ENCODE results near the gene KCNN3. TPM values are rescaled to one million over a fixed set of nuclear protein-coding genes. Genes with fewer than 3 reads are reported as not detected.

KCNN3 gene
- total RNA-seq, 5 donors from 2014 or later (not counting 1 experiment from before 2014, with no cell fraction given): 0.03 to 0.23 (median 0.18) TPM

- CTCF ChIA-PET: no interaction called here
- Mint-ChIP-seq H3K27ac (no peak overlapping the region), H3K27me3 (peaks cover 0 to 5% of the 10 kb centered on the region in 2 donors), H3K36me3 (no peaks in the 10 kb centered on the region), H3K9me3 (no peaks in the 10 kb centered on the region), H3K4me3 (no peak overlapping the region), H3K4me1 (peaks cover 0 to 7% (median 3%) of the 10 kb centered on the region in 3 donors)
- Histone ChIP-seq H3K27me3 (replicated peaks in 1 of 2; ENCODE audit: control insufficient read depth in 2 of 2, extremely low read depth in 1 of 2, insufficient read depth in 2 of 2, low read length in 1 of 2) (peaks cover 0 to 5% of the 10 kb centered on the region in 2 experiments), H3K36me3 (ENCODE audit: control insufficient read depth in 2 of 2, extremely low read depth in 1 of 2, insufficient read depth in 1 of 2, low read length in 1 of 2) (no peaks in the 10 kb centered on the region), H3K4me3 (ENCODE audit: control insufficient read depth in 1 of 2, extremely low read depth in 1 of 2, low read length in 1 of 2) (no peak overlapping the region), H3K4me1 (ENCODE audit: control insufficient read depth in 1 of 2, extremely low read depth in 1 of 2, insufficient read depth in 2 of 2, low read length in 2 of 2) (peaks cover 0 to 13% of the 10 kb centered on the region in 2 experiments), H3K27ac (ENCODE audit: low read length) (no peak overlapping the region), H3K9me3 (no peaks in the 10 kb centered on the region)
- DNase-seq: no peak
- WGBS (ENCODE audit: insufficient coverage): no CpG with 5 or more reads among the region's 2 CpGs
- POLR2A ChIA-PET: interaction anchor here in 1 of 2 donors (0.6 kb wide), 1 partner anchor 275 kb away, joined by 3 read pairs; no protein-coding TSS in a partner anchor
- ATAC-seq (replicated peaks in 1 of 4): no peak
These were observed 53.1 kb downstream of the KCNN3 start for GRCh38 chr1:154816937-154817336.

GRCh38 chr1:154816369-154816768 lies 53.7 kb downstream of the KCNN3 start:
- 93% methylated on average over 3 of the region's 6 CpGs for WGBS (ENCODE audit: insufficient coverage)
- POLR2A ChIA-PET: no interaction called here
- H3K4me3 Mint-ChIP-seq: no peak overlapping the region

GRCh38 chr1:154813846-154814505 lies 56.1 kb downstream of the KCNN3 start:
- Histone ChIP-seq H3K27me3 (replicated peaks in 1 of 2; ENCODE audit: control insufficient read depth in 2 of 2, extremely low read depth in 1 of 2, insufficient read depth in 2 of 2, low read length in 1 of 2) (peaks cover 0 to 5% of the 10 kb centered on the region in 2 experiments), H3K27ac (ENCODE audit: low read length) (no peak overlapping the region), H3K4me1 (ENCODE audit: control insufficient read depth in 1 of 2, extremely low read depth in 1 of 2, insufficient read depth in 2 of 2, low read length in 2 of 2) (no peaks in the 10 kb centered on the region), H3K9me3 (no peaks in the 10 kb centered on the region), H3K36me3 (ENCODE audit: control insufficient read depth in 2 of 2, extremely low read depth in 1 of 2, insufficient read depth in 1 of 2, low read length in 1 of 2) (no peaks in the 10 kb centered on the region), H3K4me3 (ENCODE audit: control insufficient read depth in 1 of 2, extremely low read depth in 1 of 2, low read length in 1 of 2) (no peak overlapping the region)
- ChIA-PET POLR2A (interaction anchor here in 1 of 2 donors (0.5 kb wide), 1 partner anchor 106 kb away, joined by 3 read pairs; no protein-coding TSS in a partner anchor), CTCF (no interaction called here)
- 87% methylated on average over 5 of the region's 8 CpGs for WGBS (ENCODE audit: insufficient coverage)
- H3K27ac Mint-ChIP-seq: no peak overlapping the region
- H3K4me1 Mint-ChIP-seq: peaks cover 3 to 14% (median 4%) of the 10 kb centered on the region in 3 donors
- no peak for ATAC-seq (replicated peaks in 1 of 4)
- peaks cover 0 to 5% of the 10 kb centered on the region in 2 donors for H3K27me3 Mint-ChIP-seq
- H3K9me3 Mint-ChIP-seq: no peaks in the 10 kb centered on the region
- H3K4me3 Mint-ChIP-seq: no peak overlapping the region
- H3K36me3 Mint-ChIP-seq: no peaks in the 10 kb centered on the region
- no peak for DNase-seq

More at GRCh38 chr1:154816369-154816768, 53.7 kb downstream of the KCNN3 start:
- Mint-ChIP-seq H3K27ac (no peak overlapping the region), H3K4me1 (peaks cover 0 to 7% (median 3%) of the 10 kb centered on the region in 3 donors), H3K27me3 (peaks cover 0 to 5% of the 10 kb centered on the region in 2 donors), H3K9me3 (no peaks in the 10 kb centered on the region), H3K36me3 (no peaks in the 10 kb centered on the region)
- no peak for ATAC-seq (replicated peaks in 1 of 4)
- H3K9me3 ChIP-seq: no peaks in the 10 kb centered on the region
- H3K27ac ChIP-seq (ENCODE audit: low read length): no peak overlapping the region
- H3K4me1 ChIP-seq (ENCODE audit: control insufficient read depth in 1 of 2, extremely low read depth in 1 of 2, insufficient read depth in 2 of 2, low read length in 2 of 2): peaks cover 0 to 13% of the 10 kb centered on the region in 2 experiments
- CTCF ChIA-PET: no interaction called here
- DNase-seq: no peak
- no peak overlapping the region for H3K4me3 ChIP-seq (ENCODE audit: control insufficient read depth in 1 of 2, extremely low read depth in 1 of 2, low read length in 1 of 2)
- H3K27me3 ChIP-seq (replicated peaks in 1 of 2; ENCODE audit: control insufficient read depth in 2 of 2, extremely low read depth in 1 of 2, insufficient read depth in 2 of 2, low read length in 1 of 2): peaks cover 0 to 5% of the 10 kb centered on the region in 2 experiments
- H3K36me3 ChIP-seq (ENCODE audit: control insufficient read depth in 2 of 2, extremely low read depth in 1 of 2, insufficient read depth in 1 of 2, low read length in 1 of 2): no peaks in the 10 kb centered on the region

DNA sequence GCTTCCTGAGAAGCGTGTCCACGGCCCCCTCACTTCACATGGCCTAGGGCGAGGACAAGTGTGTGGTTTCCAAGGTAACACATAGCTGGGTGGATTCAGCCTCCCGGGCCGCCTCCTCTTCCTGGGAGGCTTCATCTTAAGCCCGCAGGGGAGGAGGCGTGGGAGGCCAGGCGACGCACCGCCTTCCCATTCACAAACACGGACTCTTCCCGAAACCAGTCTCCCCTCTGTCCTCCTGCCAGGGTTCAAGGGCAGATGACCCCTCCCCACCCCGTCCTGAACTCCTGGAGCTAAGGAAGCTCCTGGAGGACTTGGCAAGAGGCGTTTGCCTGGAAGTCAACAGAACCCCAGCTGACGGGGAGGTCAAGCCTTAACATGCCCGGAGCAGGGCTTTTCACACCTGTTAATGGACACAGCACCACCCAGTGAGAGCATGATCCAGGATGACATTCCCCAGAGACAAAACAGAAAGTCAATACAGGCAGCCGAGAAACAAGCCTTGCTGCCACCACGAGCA lies 56.7 kb downstream of the KCNN3 start:
- POLR2A ChIA-PET: interaction anchor here in 1 of 2 donors (0.5 kb wide), 1 partner anchor 106 kb away, joined by 3 read pairs; no protein-coding TSS in a partner anchor

GRCh38 chr1:154812877-154813276 lies 57.2 kb downstream of the KCNN3 start:
- Histone ChIP-seq H3K36me3 (ENCODE audit: control insufficient read depth in 2 of 2, extremely low read depth in 1 of 2, insufficient read depth in 1 of 2, low read length in 1 of 2) (no peaks in the 10 kb centered on the region), H3K27me3 (replicated peaks in 1 of 2; ENCODE audit: control insufficient read depth in 2 of 2, extremely low read depth in 1 of 2, insufficient read depth in 2 of 2, low read length in 1 of 2) (peaks cover 0 to 8% of the 10 kb centered on the region in 2 experiments), H3K4me1 (ENCODE audit: control insufficient read depth in 1 of 2, extremely low read depth in 1 of 2, insufficient read depth in 2 of 2, low read length in 2 of 2) (no peaks in the 10 kb centered on the region), H3K9me3 (no peaks in the 10 kb centered on the region), H3K4me3 (ENCODE audit: control insufficient read depth in 1 of 2, extremely low read depth in 1 of 2, low read length in 1 of 2) (no peak overlapping the region), H3K27ac (ENCODE audit: low read length) (no peak overlapping the region)
- H3K9me3 Mint-ChIP-seq: no peaks in the 10 kb centered on the region
- ATAC-seq (replicated peaks in 1 of 4) (no peak), DNase-seq (no peak)
- H3K27me3 Mint-ChIP-seq: peaks cover 5 to 6% of the 10 kb centered on the region in 2 donors
- CTCF ChIA-PET: interaction anchor here in 1 of 2 donors (0.6 kb wide), 1 partner anchor 186 kb away, joined by 4 read pairs; no protein-coding TSS in a partner anchor
- H3K36me3 Mint-ChIP-seq: no peaks in the 10 kb centered on the region
- WGBS (ENCODE audit: insufficient coverage): 81% methylated on average over 2 of the region's 3 CpGs
- H3K27ac Mint-ChIP-seq: no peak overlapping the region
- POLR2A ChIA-PET: no interaction called here
- no peak overlapping the region for H3K4me3 Mint-ChIP-seq
- H3K4me1 Mint-ChIP-seq: peaks cover 3 to 14% (median 4%) of the 10 kb centered on the region in 3 donors

More for the DNA sequence above, 56.7 kb downstream of the KCNN3 start:
- no peaks in the 10 kb centered on the region for H3K36me3 ChIP-seq (ENCODE audit: control insufficient read depth in 2 of 2, extremely low read depth in 1 of 2, insufficient read depth in 1 of 2, low read length in 1 of 2)
- CTCF ChIA-PET: interaction anchor here in 1 of 2 donors (0.6 kb wide), 1 partner anchor 186 kb away, joined by 4 read pairs; no protein-coding TSS in a partner anchor
- H3K27ac ChIP-seq (ENCODE audit: low read length): no peak overlapping the region
- H3K27me3 Mint-ChIP-seq: peaks cover 1 to 5% of the 10 kb centered on the region in 2 donors
- H3K27ac Mint-ChIP-seq: no peak overlapping the region
- no peak overlapping the region for H3K4me3 ChIP-seq (ENCODE audit: control insufficient read depth in 1 of 2, extremely low read depth in 1 of 2, low read length in 1 of 2)
- ATAC-seq (replicated peaks in 1 of 4) (no peak), DNase-seq (no peak)
- H3K9me3 Mint-ChIP-seq: no peaks in the 10 kb centered on the region
- H3K4me1 Mint-ChIP-seq: peaks cover 3 to 14% (median 4%) of the 10 kb centered on the region in 3 donors
- H3K36me3 Mint-ChIP-seq: no peaks in the 10 kb centered on the region
- H3K4me3 Mint-ChIP-seq: no peak overlapping the region
- no peaks in the 10 kb centered on the region for H3K9me3 ChIP-seq
- 78% methylated on average over 16 of the region's 18 CpGs for WGBS (ENCODE audit: insufficient coverage)
- peaks cover 0 to 5% of the 10 kb centered on the region in 2 experiments for H3K27me3 ChIP-seq (replicated peaks in 1 of 2; ENCODE audit: control insufficient read depth in 2 of 2, extremely low read depth in 1 of 2, insufficient read depth in 2 of 2, low read length in 1 of 2)
- H3K4me1 ChIP-seq (ENCODE audit: control insufficient read depth in 1 of 2, extremely low read depth in 1 of 2, insufficient read depth in 2 of 2, low read length in 2 of 2): no peaks in the 10 kb centered on the region

DNA sequence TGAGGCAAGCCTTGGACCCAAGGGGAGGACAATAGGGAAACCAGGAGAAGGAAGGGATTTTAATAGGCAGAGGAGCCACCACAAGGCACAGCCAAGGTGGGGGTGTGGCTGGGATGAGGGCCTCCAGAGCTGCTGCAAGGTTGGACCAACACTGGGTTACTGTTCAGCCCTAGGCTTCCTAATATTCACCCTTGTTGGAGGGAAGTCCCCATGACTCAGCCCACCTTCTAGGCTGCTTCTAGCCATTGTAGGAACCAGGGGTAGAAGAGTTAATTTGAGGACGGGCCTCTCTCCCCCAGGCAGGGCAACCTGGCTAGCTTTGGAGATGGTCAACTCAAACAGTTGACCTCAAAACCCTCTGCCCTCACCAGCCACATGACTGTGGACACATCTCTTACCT lies 59.5 kb downstream of the KCNN3 start:
- Histone ChIP-seq H3K4me1 (ENCODE audit: control insufficient read depth in 1 of 2, extremely low read depth in 1 of 2, insufficient read depth in 2 of 2, low read length in 2 of 2) (no peaks in the 10 kb centered on the region), H3K27me3 (replicated peaks in 1 of 2; ENCODE audit: control insufficient read depth in 2 of 2, extremely low read depth in 1 of 2, insufficient read depth in 2 of 2, low read length in 1 of 2) (peaks cover 0 to 16% of the 10 kb centered on the region in 2 experiments), H3K27ac (ENCODE audit: low read length) (no peak overlapping the region), H3K4me3 (ENCODE audit: control insufficient read depth in 1 of 2, extremely low read depth in 1 of 2, low read length in 1 of 2) (no peak overlapping the region), H3K36me3 (ENCODE audit: control insufficient read depth in 2 of 2, extremely low read depth in 1 of 2, insufficient read depth in 1 of 2, low read length in 1 of 2) (no peaks in the 10 kb centered on the region), H3K9me3 (no peaks in the 10 kb centered on the region)
- Mint-ChIP-seq H3K27me3 (peaks cover 0 to 10% of the 10 kb centered on the region in 2 donors), H3K4me1 (peaks cover 3 to 7% (median 7%) of the 10 kb centered on the region in 3 donors), H3K36me3 (no peaks in the 10 kb centered on the region), H3K4me3 (no peak overlapping the region), H3K27ac (no peak overlapping the region), H3K9me3 (no peaks in the 10 kb centered on the region)
- DNase-seq: no peak
- WGBS (ENCODE audit: insufficient coverage): no CpG with 5 or more reads among the region's 1 CpG
- POLR2A ChIA-PET: no interaction called here
- ATAC-seq (replicated peaks in 1 of 4): no peak
- CTCF ChIA-PET: interaction anchor here in 1 of 2 donors (0.6 kb wide), 1 partner anchor 16 kb away, joined by 3 read pairs; no protein-coding TSS in a partner anchor
